ENCODE data around the gene CACNA2D2.

GRCh38 chr3:50455161-50456018, 48.0 kb downstream of the CACNA2D2 start:
- no peak for TF ChIP-seq CTCF (IDR thresholded peaks at IDR 0.05)
- TF ChIP-seq POLR2A (IDR thresholded peaks at IDR 0.05), result no peak

Measured in adrenal gland (tissue), 5 donors.